ENCODE data around the gene BLMH.

- TF ChIP-seq CTCF (conservative IDR thresholded peaks at IDR 0.05) (no peak), EZH2 (IDR thresholded peaks at IDR 0.05; ENCODE audit: low read depth) (no peak)
Observed at GRCh38 chr17:30296499-30297080, 4.8 kb upstream of the BLMH start.

All from PC-9 (cell line).